GM23248 (cell line): ENCODE results near the gene ESCO1.

Experiments used
- EZH2 ChIP-seq: fragments of 200-600 bp; sonication (generic); IDR thresholded peaks from 2 replicates; pipeline ENCODE4 v1.6.1; 2018; ENCODE audit warnings: antibody characterized with exemption, mild to moderate bottlenecking; ENCODE audit not compliant: insufficient read depth, poor library complexity, severe bottlenecking
- EZH2phosphoT487 ChIP-seq: fragments of 200-600 bp; sonication (generic); IDR thresholded peaks from 2 replicates; pipeline ENCODE4 v1.6.1; 2018; ENCODE audit warnings: antibody characterized with exemption, moderate library complexity, mild to moderate bottlenecking, low read depth; ENCODE audit not compliant: insufficient read depth

- TF ChIP-seq EZH2 (no peak), EZH2phosphoT487 (no peak)
Measured at GRCh38 chr18:21490748-21491147, 109.8 kb downstream of the ESCO1 start.
